ENCODE results near the gene ZGRF1. TPM values are rescaled to one million over a fixed set of nuclear protein-coding genes. Genes with fewer than 3 reads are reported as not detected.

Gene ZGRF1
- total RNA-seq, 1 donor: 15.1 TPM

DNA sequence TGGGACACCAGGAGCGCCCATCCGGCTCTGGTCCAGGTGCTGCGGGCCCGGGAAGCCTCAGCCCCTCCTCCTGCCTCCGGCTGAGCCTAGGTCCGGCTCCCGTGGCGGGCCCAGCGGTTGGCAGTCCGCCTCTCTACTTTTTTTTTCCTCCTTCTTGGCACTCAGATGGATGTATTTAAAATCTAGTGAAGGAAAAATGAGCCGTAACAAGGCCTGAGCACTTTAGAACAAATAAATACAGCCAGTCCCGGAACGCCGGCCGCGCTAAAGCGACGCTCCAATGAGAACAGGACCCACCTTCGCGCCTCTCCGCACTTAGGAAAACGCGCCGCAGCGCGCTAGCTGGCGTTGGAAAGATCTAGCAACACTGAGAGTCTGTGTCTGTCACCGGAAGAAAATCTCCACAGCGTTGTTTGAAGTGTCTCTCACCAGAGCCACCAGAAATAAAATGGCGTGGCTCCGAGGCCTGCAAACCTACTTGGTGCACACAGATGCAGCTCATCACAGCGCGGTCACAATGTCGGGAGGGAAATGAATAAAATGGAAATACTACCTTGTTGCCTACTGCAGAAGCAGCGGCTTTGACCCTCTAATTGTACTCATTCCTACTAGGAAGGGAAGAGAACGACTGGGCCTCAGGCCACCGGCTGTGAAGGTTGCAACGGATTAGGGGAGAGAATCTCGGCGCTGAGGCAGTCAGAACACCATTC is 125.5 kb downstream of the ZGRF1 start:
- no peak overlapping the region for H3K4me3 ChIP-seq (ENCODE audit: low read depth, low read length)
- TF ChIP-seq, protein P1, sequence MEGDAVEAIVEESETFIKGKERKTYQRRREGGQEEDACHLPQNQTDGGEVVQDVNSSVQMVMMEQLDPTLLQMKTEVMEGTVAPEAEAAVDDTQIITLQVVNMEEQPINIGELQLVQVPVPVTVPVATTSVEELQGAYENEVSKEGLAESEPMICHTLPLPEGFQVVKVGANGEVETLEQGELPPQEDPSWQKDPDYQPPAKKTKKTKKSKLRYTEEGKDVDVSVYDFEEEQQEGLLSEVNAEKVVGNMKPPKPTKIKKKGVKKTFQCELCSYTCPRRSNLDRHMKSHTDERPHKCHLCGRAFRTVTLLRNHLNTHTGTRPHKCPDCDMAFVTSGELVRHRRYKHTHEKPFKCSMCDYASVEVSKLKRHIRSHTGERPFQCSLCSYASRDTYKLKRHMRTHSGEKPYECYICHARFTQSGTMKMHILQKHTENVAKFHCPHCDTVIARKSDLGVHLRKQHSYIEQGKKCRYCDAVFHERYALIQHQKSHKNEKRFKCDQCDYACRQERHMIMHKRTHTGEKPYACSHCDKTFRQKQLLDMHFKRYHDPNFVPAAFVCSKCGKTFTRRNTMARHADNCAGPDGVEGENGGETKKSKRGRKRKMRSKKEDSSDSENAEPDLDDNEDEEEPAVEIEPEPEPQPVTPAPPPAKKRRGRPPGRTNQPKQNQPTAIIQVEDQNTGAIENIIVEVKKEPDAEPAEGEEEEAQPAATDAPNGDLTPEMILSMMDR (IDR thresholded peaks at IDR 0.05; ENCODE audit: insufficient read depth, low read depth, low read length): no peak
- DNase-seq (ENCODE audit: low read depth): no peak

DNA sequence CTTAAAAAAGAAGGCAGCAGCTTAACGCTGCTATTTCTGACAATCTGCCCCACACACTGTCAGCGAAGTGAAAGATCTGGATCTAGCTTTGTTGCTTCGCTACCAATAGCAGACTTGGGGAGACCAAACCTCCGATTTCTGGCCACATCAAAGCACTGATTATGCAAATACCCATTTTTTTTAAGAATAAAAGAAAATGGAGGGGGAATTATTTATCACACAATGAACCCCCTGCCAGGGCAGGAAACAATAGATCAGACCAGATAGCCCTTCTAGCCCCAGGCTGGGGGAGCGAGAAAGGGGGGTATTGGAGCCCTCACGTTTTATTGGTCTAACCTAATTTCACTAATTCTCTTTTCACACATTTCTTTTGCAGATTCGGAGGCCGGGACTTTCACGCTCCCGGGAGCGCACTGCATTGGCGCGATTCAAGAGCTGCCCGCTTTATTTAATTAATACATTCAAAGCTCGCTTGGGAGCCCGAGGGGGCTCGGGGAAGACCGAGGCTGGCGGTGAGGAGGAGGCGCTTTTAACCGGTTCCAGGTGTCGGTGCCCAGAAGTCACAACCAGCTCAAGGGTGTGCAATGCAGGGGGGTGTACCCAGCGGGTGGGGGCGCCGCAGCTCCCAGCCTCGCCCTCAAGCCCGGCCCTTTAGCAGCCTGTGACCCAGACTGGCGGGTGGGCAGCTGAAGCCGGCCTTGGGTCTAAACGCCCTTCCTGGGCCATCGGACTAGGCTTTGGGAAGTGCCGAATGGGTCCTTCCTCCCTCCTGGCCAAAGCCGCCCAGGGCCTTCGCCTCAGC is 126.2 kb downstream of the ZGRF1 start:
- no peak overlapping the region for H3K4me3 ChIP-seq (ENCODE audit: low read depth, low read length)
- DNase-seq (ENCODE audit: low read depth): no peak
- TF ChIP-seq, protein P1 (IDR thresholded peaks at IDR 0.05; ENCODE audit: insufficient read depth, low read depth, low read length): no peak

DNA sequence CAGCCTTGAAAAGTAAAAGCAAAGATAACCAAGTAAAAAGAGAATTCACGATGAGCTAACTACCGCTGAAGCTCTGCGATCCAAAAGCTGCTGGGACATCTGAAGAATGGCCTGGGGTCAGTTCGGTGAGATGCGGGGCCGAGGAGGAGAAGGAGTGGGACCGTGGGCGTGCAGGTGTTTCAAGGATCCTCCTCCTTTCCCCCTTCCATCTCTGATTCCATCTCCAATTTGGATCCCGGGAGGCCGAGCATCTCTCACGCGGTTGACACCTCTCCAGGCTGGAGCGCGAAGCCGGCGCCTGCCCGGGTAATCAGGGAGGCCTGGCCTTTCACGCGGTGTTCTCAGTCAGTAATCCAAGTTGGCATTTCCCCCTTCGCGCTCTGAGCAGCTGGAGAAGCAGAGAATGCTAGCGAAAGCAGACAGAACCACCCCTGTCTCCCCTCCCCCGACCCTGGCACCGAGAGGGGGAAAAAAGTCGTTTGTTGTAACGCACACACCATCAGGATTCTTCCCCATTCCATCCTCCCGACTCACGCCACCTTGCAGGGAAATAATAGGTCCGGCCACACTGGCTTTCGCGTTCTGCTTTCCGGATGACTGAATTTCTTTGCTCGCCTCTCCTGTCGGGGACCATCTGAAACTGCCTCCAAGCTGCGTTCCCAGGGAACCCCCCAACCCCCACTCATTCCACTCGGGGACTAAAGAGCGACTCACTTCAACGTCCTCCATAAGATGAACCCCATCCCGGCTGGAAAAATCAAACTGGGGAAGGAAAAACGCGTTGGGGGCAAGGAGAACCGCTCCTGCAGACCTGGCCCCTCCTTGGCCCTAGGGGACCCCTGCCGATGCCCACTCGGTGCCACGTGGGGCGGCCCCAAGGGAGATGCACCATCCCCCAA is 127.2 kb downstream of the ZGRF1 start:
- TF ChIP-seq, protein P1 (IDR thresholded peaks at IDR 0.05; ENCODE audit: insufficient read depth, low read depth, low read length): no peak
- H3K4me3 ChIP-seq (ENCODE audit: low read depth, low read length): no peak overlapping the region
- DNase-seq (ENCODE audit: low read depth): no peak

DNA sequence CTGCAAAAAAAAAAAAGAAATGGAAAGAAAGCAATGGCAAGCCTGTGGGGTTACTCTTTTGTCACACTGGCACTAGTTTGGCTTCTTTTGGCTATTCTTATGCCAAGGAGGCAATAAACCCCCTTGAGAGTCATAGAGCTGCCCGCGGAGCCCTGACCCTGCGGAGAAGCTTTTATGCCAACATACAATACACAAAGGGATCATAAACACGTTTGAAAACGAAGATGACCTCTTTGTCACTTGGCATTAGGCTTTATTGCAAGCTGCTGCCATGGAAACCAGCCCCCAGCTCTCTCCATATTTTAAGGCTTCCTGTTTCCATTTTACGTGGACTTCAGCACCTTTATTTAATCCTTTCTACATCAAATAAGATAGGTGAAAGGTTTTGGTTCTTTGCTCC is 128.4 kb downstream of the ZGRF1 start:
- no peak for DNase-seq (ENCODE audit: low read depth)
- TF ChIP-seq, protein P1 (IDR thresholded peaks at IDR 0.05; ENCODE audit: insufficient read depth, low read depth, low read length): no peak
- H3K4me3 ChIP-seq (ENCODE audit: low read depth, low read length): no peak overlapping the region

DNA sequence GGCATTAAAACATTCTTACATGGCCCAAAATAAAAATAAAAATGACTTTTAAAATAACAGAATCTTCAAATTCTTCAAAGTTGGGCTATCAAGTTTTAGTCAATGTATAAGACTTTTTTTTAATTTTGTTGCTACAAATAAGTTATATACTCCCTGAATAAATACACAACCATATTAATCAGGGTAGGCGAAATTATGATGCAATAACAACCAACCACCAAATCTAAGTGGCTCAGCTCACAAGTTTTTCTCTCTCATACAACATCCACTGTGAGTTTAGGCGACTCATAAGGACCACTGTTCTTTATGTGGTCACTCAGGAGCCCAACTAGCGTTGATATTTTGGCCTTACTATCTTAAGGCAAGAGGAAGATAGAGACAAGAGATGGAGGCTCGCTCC is 131.9 kb downstream of the ZGRF1 start:
- H3K4me3 ChIP-seq (ENCODE audit: low read depth, low read length): no peak overlapping the region
- DNase-seq (ENCODE audit: low read depth): no peak
- TF ChIP-seq, protein P1 (IDR thresholded peaks at IDR 0.05; ENCODE audit: insufficient read depth, low read depth, low read length): no peak

DNA sequence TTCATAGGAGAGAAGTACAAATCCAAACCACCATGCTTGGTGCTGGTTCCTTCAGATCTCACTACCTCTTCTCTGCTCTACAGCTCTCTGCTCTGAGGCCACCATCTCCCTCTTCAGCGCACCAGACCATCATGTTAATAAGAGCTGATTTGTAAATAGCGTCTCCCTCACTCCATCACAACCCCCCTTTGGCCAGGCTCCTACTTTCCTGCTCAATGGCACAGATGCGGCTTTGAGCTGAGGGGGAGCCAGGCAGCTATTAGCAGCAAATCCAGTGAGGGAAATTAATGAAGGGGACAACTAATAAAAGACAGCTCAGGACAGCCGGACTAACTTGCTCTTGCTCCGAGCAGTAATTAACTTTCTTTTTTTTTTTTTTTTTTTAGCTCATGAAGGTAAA is 133.8 kb downstream of the ZGRF1 start:
- no peak for DNase-seq (ENCODE audit: low read depth)
- TF ChIP-seq, protein P1 (IDR thresholded peaks at IDR 0.05; ENCODE audit: insufficient read depth, low read depth, low read length): no peak
- no peak overlapping the region for H3K4me3 ChIP-seq (ENCODE audit: low read depth, low read length)

Measured in fibroblast of villous mesenchyme (primary cell).